Measurements from ENCODE around the gene RAPGEF6. TPM values are rescaled to one million over a fixed set of nuclear protein-coding genes. Genes with fewer than 3 reads are reported as not detected.

The RAPGEF6 gene
- total and polyA plus RNA-seq, 9 of the 15 experiments (the other 6 are each of a cell fraction or from before 2014, with no cell fraction given) = 2.7 to 23.4 (median 12.7) TPM

GRCh38 chr5:131635684-131636572 is 899 bp upstream of the RAPGEF6 start (continued):
- TF ChIP-seq CTCFL (IDR thresholded peaks at IDR 0.05; ENCODE audit: borderline replicate concordance, insufficient read depth, low read depth, low read length, poor library complexity, severe bottlenecking) (no peak), ARID4B (CRISPR knock-in tag; IDR thresholded peaks at IDR 0.05) (no peak), ERF (CRISPR knock-in tag; IDR thresholded peaks at IDR 0.05) (peak; percentile 11; the same call in 1 of the 2 replicates), BCLAF1 (IDR thresholded peaks at IDR 0.05; ENCODE audit: borderline replicate concordance in 1 of 2, control insufficient read depth in 1 of 2, low read depth in 2 of 2, low read length in 1 of 2) (no peak), NR2C2 (CRISPR knock-in tag; IDR thresholded peaks at IDR 0.05) (no peak), NR2C2 (tag; IDR thresholded peaks at IDR 0.05) (peak; percentile 37; the same call in 1 of the 2 replicates), ZBTB43 (CRISPR knock-in tag; IDR thresholded peaks at IDR 0.05) (no peak), SUPT5H (IDR thresholded peaks at IDR 0.05) (no peak; the same call in 1 of the 2 replicates), ZBTB49 (CRISPR knock-in tag; IDR thresholded peaks at IDR 0.05; ENCODE audit: borderline replicate concordance) (0 out of 2 replicates have a peak, but pooled peaks have one; percentile 16)

All from K562 (cell line).